Epithelial cell of esophagus (primary cell): ENCODE data around the gene POMP.

Experiments
- DNase-seq: peaks from one replicate; pipeline ENCODE4 v3.0.0; 2010; ENCODE audit warnings: low read depth
- H3K4me3 ChIP-seq: 2 replicates; pipeline ENCODE4 v1.5.1; 2011; ENCODE audit warnings: mild to moderate bottlenecking, low read length, control low read depth
- TF ChIP-seq, protein P1 (sequence below): IDR thresholded peaks from 2 replicates; pipeline ENCODE4 v1.5.1; 2011; ENCODE audit warnings: low read depth, mild to moderate bottlenecking, low read length, control low read depth, inconsistent platforms; ENCODE audit not compliant: insufficient read depth; ENCODE audit errors: missing control alignments

Gene POMP

DNA sequence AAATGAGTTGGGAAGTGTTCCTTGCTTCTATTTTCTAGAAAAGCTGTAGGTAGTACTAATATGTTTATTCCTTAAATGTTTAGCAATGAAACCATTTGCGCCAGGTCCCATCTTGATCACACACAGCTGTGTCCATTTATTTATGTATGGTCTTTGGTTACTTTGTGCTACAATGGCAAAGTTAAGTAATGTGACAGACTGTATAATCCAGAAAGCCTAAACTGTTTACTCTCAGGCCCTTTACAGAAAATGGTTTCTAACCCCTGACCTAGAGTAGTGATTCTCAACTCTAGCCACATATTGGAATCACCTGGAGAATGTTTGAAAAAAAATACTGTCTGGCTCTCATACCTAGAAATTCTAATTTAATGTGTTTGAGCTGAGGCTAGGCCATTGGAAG lies 38.5 kb downstream of the POMP start:
- no peak overlapping the region for H3K4me3 ChIP-seq
- no peak for DNase-seq
- TF ChIP-seq, protein P1, sequence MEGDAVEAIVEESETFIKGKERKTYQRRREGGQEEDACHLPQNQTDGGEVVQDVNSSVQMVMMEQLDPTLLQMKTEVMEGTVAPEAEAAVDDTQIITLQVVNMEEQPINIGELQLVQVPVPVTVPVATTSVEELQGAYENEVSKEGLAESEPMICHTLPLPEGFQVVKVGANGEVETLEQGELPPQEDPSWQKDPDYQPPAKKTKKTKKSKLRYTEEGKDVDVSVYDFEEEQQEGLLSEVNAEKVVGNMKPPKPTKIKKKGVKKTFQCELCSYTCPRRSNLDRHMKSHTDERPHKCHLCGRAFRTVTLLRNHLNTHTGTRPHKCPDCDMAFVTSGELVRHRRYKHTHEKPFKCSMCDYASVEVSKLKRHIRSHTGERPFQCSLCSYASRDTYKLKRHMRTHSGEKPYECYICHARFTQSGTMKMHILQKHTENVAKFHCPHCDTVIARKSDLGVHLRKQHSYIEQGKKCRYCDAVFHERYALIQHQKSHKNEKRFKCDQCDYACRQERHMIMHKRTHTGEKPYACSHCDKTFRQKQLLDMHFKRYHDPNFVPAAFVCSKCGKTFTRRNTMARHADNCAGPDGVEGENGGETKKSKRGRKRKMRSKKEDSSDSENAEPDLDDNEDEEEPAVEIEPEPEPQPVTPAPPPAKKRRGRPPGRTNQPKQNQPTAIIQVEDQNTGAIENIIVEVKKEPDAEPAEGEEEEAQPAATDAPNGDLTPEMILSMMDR, result no peak

DNA sequence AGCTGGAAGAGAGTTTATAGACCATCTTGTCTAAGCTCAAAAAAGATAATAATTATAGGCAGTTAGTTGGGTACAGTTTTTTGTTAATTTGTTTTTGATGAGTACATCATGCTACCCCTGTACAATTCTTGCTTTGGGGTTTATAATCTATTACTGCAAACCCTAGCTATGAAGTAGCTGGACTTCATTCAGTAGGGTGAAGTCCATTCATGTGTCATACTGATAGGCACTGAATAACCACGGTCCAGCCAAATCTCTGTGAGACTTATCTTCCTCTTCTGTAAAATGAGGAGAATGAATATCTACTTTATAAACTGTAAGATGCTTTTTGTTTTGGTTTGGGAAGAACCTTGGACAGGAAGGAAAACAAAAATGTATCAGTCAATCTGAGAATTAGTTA lies 40.3 kb downstream of the POMP start:
- no peak overlapping the region for H3K4me3 ChIP-seq
- DNase-seq, result no peak
- TF ChIP-seq, protein P1, result no peak

DNA sequence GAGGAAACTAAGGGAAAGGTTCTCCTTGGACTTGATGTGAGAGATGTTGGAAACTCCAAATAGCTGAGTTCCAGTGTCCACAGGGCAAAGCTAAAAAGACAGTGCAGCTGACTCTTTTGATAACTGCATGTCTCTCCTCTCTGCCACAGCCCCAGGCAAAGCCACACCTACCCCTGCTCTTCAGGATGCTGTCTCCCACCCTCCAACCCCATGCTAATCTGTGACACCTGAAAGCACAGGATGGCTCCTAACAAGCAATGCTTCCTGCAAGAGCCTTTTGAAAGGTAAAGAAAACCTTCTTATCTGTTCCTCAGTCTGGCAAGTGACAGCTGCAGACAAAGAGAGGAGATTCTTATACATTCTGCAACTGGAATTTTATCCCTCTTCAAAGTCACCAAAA lies 45.4 kb downstream of the POMP start:
- TF ChIP-seq, protein P1, result no peak
- no peak for DNase-seq
- H3K4me3 ChIP-seq, result no peak overlapping the region

DNA sequence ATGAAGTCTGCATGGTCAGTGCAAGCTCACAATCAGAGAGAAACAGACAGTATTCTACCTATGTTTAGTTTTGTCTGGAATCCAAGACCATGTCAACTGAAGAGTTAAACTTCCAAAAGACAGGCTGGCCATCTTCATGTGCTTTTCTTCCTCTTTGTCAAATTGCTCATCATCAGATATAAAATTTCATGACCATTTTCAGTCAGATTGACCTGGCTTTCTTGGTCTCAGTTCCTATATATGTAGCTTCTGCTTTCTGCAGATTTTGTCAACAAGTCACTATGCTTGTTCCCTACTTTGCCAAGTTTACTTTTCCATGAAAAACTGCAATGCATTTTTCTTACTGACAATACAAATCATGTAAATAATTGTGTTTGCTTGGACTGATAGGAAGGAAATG lies 46.0 kb downstream of the POMP start:
- H3K4me3 ChIP-seq, result no peak overlapping the region
- TF ChIP-seq, protein P1, result no peak
- no peak for DNase-seq

DNA sequence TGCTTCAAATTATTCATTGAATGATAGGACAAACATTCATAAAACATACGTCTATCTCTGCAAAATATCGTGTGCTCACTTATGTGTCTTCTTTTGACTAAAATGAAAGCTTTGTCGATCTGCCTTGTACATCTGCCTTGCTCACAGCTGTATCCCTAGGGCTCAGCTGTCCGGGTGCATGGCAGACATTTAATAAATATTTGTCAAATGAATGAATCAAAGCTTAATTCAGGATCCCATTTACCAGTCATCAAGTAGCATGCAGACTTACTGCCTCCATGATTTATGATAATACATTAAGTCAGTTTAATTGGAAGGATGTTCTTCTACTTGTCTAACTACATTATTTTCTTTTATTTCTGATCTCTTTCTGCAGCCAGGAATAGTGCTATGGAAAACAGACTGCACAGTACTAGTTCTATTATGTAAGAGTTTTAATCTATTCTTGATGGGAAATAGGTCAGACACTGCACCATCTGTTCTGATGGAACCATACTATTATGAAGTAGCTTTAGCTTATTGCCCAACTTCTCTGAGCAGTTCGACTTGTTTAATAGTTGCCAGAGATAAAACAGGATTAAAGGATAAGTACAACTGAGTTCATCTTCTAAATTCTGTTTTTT lies 46.6 kb downstream of the POMP start:
- TF ChIP-seq, protein P1, result no peak
- no peak overlapping the region for H3K4me3 ChIP-seq
- no peak for DNase-seq

DNA sequence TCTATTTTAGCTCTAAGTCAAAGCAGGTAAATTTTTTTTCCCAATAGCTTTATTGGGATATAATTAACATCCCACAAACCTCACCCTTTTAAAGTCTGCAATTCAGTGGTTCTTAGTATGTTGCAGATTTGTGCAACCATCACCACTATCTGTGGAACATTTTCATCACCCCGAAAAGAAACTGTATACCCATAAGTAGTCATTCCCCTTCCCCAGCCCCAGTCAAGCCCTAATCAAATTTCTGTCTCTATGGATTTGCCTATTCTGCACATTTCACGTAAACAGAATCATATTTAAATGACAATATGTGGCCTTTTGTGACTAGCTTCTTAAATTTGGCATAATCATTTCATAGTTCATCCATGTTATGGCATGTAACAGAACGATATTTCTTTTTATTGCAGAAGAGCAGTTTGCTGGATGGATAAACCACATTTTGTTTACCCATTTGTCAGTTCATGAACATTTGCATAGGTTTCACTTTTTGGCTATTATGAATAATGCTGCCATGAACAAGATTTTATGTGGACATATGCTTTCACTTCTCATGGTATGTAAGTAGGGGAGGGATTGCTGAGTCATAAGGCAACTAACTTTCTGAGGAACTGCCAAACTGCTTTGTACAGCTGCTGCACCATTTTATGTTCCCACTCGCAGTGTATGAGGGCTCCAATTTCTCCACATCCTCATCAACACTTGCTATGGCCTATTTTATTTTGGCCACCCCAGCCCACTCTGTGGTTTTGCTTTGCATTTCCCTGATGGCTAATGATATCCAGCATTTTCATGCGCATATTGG lies 48.9 kb downstream of the POMP start:
- H3K4me3 ChIP-seq, result no peak overlapping the region
- peak; percentile 78 for DNase-seq
- TF ChIP-seq, protein P1, result no peak

DNA sequence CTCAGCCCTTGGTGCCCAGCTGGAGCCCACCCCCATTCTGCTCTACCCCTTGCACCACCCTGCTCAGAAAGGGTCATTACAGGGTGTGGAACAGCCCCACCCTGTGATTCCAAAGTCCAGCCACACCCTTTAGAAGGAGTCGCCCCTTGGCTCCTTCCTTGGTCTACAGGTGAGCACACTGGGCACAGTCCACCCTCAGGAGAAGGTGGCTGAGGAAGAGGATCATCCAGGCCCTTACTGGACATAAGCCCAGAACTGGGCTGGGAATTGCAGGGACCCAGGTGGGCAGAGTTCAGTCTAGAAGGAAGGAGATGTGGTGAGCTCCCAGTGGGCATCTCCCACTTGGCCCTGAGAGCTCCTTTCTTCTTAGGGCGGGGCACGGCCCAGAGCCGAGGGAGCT lies 51.2 kb downstream of the POMP start:
- TF ChIP-seq, protein P1, result no peak
- DNase-seq, result no peak
- no peak overlapping the region for H3K4me3 ChIP-seq
